OCI-LY1 (cell line): ENCODE measurements around the gene FAM53B.

Experiments used
- H2AFZ ChIP-seq: fragments of 200-600 bp; sonication (generic), shearing (Covaris generic); 2 replicates; pipeline ENCODE4 v1.6.0; 2014; ENCODE audit warnings: antibody characterized with exemption, mild to moderate bottlenecking, low read length
- H3F3A ChIP-seq: fragments of 200-600 bp; sonication (generic), shearing (Covaris generic); 2 replicates; pipeline ENCODE4 v1.6.0; 2014; ENCODE audit warnings: mild to moderate bottlenecking, antibody characterized with exemption, low read length, moderate library complexity; ENCODE audit not compliant: insufficient read depth
- H3K27ac ChIP-seq: fragments of 200-600 bp; sonication (generic); 2 replicates; pipeline ENCODE4 v1.5.1; 2014; ENCODE audit warnings: low read length, mixed run types, mild to moderate bottlenecking, low read depth; ENCODE audit not compliant: poor library complexity, severe bottlenecking
- H3K27me3 ChIP-seq: fragments of 200-600 bp; sonication (generic); 2 replicates; pipeline ENCODE4 v1.6.0; 2014; ENCODE audit warnings: antibody characterized with exemption, mild to moderate bottlenecking, low read length, moderate library complexity; ENCODE audit not compliant: insufficient read depth
- H3K36me3 ChIP-seq: fragments of 200-600 bp; sonication (generic); 2 replicates; pipeline ENCODE4 v1.6.1; 2014; ENCODE audit warnings: mild to moderate bottlenecking, antibody characterized with exemption, low read length, moderate library complexity, mixed read lengths; ENCODE audit not compliant: insufficient read depth
- H3K4me1 ChIP-seq: fragments of 200-600 bp; sonication (generic); 2 replicates; pipeline ENCODE4 v1.5.1; 2014; ENCODE audit warnings: mild to moderate bottlenecking, low read length, moderate library complexity; ENCODE audit not compliant: insufficient read depth, severe bottlenecking
- H3K4me2 ChIP-seq: fragments of 200-600 bp; sonication (generic), shearing (Covaris generic); 2 replicates; pipeline ENCODE4 v1.6.1; 2014; ENCODE audit warnings: low read length
- H3K4me3 ChIP-seq: fragments of 200-600 bp; sonication (generic); 2 replicates; pipeline ENCODE4 v1.5.1; 2014; ENCODE audit warnings: low read length, low read depth, mild to moderate bottlenecking, mixed read lengths; ENCODE audit not compliant: poor library complexity, severe bottlenecking
- H3K79me2 ChIP-seq: fragments of 200-600 bp; shearing (Covaris generic); 2 replicates; pipeline ENCODE4 v1.6.1; 2016; ENCODE audit warnings: mixed run types, low read length, mixed read lengths; ENCODE audit not compliant: insufficient read depth
- H3K9ac ChIP-seq: fragments of 200-600 bp; sonication (generic), shearing (Covaris generic); 2 replicates; pipeline ENCODE4 v1.6.1; 2014; ENCODE audit warnings: mild to moderate bottlenecking, low read length, mixed read lengths
- H3K9me2 ChIP-seq: fragments of 200-600 bp; sonication (generic), shearing (Covaris generic); 2 replicates; pipeline ENCODE4 v1.6.1; 2014; ENCODE audit warnings: low read depth, mild to moderate bottlenecking, low read length, mixed read lengths
- H3K9me3 ChIP-seq: fragments of 200-600 bp; shearing (Covaris generic); 2 replicates; pipeline ENCODE4 v1.6.1; 2014; ENCODE audit warnings: low read length, mixed read lengths
- H4K20me1 ChIP-seq: fragments of 200-600 bp; sonication (generic), shearing (Covaris generic); 2 replicates; pipeline ENCODE4 v1.6.0; 2016; ENCODE audit warnings: mild to moderate bottlenecking, low read length; ENCODE audit not compliant: insufficient read depth
- EZH2 ChIP-seq: fragments of 200-600 bp; sonication (generic), shearing (Covaris generic); IDR thresholded peaks from 2 replicates; pipeline ENCODE4 v1.8.0; 2017; ENCODE audit warnings: borderline replicate concordance, mixed run types, mild to moderate bottlenecking, antibody characterized with exemption, low read length, moderate library complexity, mixed read lengths
- TF ChIP-seq, protein P1 (sequence below): fragments of 200-600 bp; sonication (generic), shearing (Covaris generic); IDR thresholded peaks from 2 replicates; pipeline ENCODE4 v1.5.1; 2017; ENCODE audit warnings: mild to moderate bottlenecking, antibody characterized with exemption, low read length, moderate library complexity, mixed read lengths

The FAM53B gene

DNA sequence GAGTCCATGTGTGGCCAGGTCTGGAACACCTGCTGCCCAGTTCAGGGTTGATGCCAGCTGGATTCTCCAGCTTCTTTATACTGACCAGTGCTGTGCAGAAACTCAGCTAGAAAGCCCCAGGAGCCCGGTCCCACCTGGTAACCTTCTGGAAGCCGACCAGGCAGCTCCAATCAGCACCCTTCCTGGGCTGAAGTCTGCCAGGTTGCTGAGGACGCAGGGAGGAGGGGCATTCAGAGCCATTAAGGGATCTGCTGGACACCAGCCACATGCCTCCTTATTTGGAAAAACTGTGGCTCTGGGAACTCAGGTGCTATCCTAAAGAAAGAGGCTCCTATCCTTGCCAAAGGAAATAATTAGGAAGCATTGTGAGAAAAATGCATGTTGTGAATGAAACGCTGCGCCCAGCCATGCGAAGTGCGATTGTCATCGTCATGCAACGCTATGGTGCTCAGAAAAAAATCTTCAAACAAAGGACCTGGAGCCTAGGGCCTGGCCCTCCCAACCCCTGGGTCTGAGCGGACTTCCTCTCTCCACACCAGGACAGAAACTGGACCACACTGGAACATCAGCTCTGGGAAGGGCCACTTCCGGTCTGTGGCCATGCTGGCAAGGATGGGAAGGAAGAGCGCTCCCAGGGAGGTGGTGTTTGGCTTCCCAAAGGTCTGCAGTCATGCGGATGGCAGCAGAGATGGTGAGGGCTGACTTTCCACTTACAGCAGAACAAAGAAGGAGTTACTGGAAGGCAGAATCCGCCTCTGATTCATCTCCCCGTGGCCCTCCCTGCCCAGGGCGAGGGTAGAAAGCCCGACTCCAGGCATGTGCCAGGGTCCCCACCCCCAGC is 90.1 kb downstream of the FAM53B start:
- Histone ChIP-seq H3K36me3 (peaks cover 29% of the 10 kb centered on the region; the same call in 1 of the 2 replicates), H3F3A (no peaks in the 10 kb centered on the region), H3K27ac (no peak overlapping the region), H3K9me3 (no peaks in the 10 kb centered on the region), H3K79me2 (no peaks in the 10 kb centered on the region), H3K4me3 (no peak overlapping the region), H3K9ac (no peak overlapping the region), H3K4me1 (peaks cover 36% of the 10 kb centered on the region), H2AFZ (no peak overlapping the region), H3K27me3 (no peaks in the 10 kb centered on the region), H4K20me1 (no peaks in the 10 kb centered on the region), H3K9me2 (no peaks in the 10 kb centered on the region), H3K4me2 (no peak overlapping the region)
- TF ChIP-seq EZH2 = no peak
- TF ChIP-seq, protein P1, sequence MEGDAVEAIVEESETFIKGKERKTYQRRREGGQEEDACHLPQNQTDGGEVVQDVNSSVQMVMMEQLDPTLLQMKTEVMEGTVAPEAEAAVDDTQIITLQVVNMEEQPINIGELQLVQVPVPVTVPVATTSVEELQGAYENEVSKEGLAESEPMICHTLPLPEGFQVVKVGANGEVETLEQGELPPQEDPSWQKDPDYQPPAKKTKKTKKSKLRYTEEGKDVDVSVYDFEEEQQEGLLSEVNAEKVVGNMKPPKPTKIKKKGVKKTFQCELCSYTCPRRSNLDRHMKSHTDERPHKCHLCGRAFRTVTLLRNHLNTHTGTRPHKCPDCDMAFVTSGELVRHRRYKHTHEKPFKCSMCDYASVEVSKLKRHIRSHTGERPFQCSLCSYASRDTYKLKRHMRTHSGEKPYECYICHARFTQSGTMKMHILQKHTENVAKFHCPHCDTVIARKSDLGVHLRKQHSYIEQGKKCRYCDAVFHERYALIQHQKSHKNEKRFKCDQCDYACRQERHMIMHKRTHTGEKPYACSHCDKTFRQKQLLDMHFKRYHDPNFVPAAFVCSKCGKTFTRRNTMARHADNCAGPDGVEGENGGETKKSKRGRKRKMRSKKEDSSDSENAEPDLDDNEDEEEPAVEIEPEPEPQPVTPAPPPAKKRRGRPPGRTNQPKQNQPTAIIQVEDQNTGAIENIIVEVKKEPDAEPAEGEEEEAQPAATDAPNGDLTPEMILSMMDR = no peak

DNA sequence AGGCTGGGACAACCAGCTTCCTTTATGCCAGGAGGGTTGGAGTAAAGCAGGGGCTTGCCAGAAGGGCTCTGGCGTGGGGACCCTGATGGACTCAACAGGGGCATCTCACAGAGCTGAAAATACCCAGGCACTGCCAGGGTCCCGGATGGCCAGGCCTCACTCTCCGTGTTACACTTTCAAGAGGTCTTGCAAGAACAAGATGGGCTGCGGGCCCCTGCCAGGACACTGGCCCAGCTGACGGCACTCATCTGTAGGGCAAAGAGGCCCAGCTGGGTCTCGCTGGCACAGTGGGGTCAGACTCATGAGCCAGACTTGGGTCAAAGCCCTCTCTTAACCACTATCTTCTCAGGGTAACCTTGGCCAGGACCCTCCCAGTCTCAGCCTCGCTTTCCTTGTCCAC is 90.9 kb downstream of the FAM53B start:
- TF ChIP-seq, protein P1 = no peak
- no peak for TF ChIP-seq EZH2
- H4K20me1 ChIP-seq = no peaks in the 10 kb centered on the region
- H3K36me3 ChIP-seq = peaks cover 29% of the 10 kb centered on the region; the same call in 1 of the 2 replicates
- H3K9me3 ChIP-seq = no peaks in the 10 kb centered on the region
- H3K4me1 ChIP-seq = peaks cover 43% of the 10 kb centered on the region
- H3K9ac ChIP-seq = no peak overlapping the region
- no peaks in the 10 kb centered on the region for H3F3A ChIP-seq
- H3K79me2 ChIP-seq = no peaks in the 10 kb centered on the region
- no peaks in the 10 kb centered on the region for H3K9me2 ChIP-seq
- no peak overlapping the region for H3K4me2 ChIP-seq
- H3K4me3 ChIP-seq = no peak overlapping the region
- H3K27ac ChIP-seq = no peak overlapping the region
- no peak overlapping the region for H2AFZ ChIP-seq
- no peaks in the 10 kb centered on the region for H3K27me3 ChIP-seq

DNA sequence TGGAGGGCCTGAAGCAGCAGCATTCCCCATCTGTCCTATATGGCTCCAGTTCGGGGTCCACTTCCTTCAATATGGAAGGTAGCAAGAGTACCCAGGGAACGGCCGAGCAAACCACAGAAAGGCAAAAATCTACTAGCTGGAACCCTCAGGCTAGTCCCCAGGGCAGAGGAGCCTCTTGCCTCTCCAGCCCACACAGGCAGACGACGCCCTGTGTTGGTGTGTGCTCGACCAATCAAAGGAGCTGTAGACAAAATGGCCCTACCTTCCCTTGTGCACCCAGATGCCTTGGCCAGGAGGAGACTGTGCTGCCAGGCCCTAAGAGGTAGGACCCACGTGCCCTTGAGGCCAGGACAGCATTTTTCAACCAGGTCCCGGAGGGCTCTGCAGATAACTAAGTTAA is 91.5 kb downstream of the FAM53B start:
- Histone ChIP-seq H3K4me3 (no peak overlapping the region), H3K79me2 (no peaks in the 10 kb centered on the region), H3F3A (no peaks in the 10 kb centered on the region), H3K27me3 (no peaks in the 10 kb centered on the region), H4K20me1 (no peaks in the 10 kb centered on the region), H3K9me2 (no peaks in the 10 kb centered on the region), H3K4me2 (no peak overlapping the region), H2AFZ (no peak overlapping the region), H3K27ac (no peak overlapping the region), H3K9ac (no peak overlapping the region), H3K4me1 (peaks cover 43% of the 10 kb centered on the region), H3K9me3 (no peaks in the 10 kb centered on the region), H3K36me3 (peaks cover 25% of the 10 kb centered on the region; the same call in 1 of the 2 replicates)
- TF ChIP-seq, protein P1 = no peak
